H9 (cell line): ENCODE data around the gene IRF7. TPM values are rescaled to one million over a fixed set of nuclear protein-coding genes. Genes with fewer than 3 reads are reported as not detected.

ENCODE experiments used
- DNase-seq: peaks from one replicate; pipeline ENCODE4 v3.0.0-alpha.2; 2017
- H2AFZ ChIP-seq: one replicate; pipeline ENCODE4 v1.6.1; 2013; ENCODE audit warnings: mild to moderate bottlenecking, low read length, control low read depth, moderate library complexity
- H2AK5ac ChIP-seq: 2 replicates; pipeline ENCODE4 v1.6.1; 2013; ENCODE audit warnings: low read length, control low read depth, mixed read lengths; ENCODE audit not compliant: insufficient read length
- H2BK120ac ChIP-seq: one replicate; pipeline ENCODE4 v1.6.1; 2013; ENCODE audit warnings: low read depth, mild to moderate bottlenecking, low read length, control low read depth, inconsistent platforms; ENCODE audit not compliant: poor library complexity, severe bottlenecking
- H2BK12ac ChIP-seq: 2 replicates; pipeline ENCODE4 v1.6.1; 2013; ENCODE audit warnings: low read length, control low read depth, mixed read lengths, low read depth; ENCODE audit not compliant: insufficient read length
- H2BK15ac ChIP-seq: 2 replicates; pipeline ENCODE4 v1.6.1; 2013; ENCODE audit warnings: low read depth, low read length, control low read depth
- H2BK20ac ChIP-seq: one replicate; pipeline ENCODE4 v1.6.1; 2013; ENCODE audit warnings: low read depth, mild to moderate bottlenecking, low read length, control low read depth, inconsistent platforms; ENCODE audit not compliant: poor library complexity, severe bottlenecking
- H2BK5ac ChIP-seq: 2 replicates; pipeline ENCODE4 v1.6.1; 2013; ENCODE audit warnings: low read length, control low read depth, mixed read lengths; ENCODE audit not compliant: insufficient read length
- H3K14ac ChIP-seq: 2 replicates; pipeline ENCODE4 v1.6.1; 2013; ENCODE audit warnings: low read length, control low read depth; ENCODE audit not compliant: insufficient read depth
- H3K18ac ChIP-seq: 2 replicates; pipeline ENCODE4 v1.6.1; 2013; ENCODE audit warnings: low read depth, mild to moderate bottlenecking, mixed read lengths, low read length, control low read depth; ENCODE audit not compliant: insufficient read length
- H3K23ac ChIP-seq: 2 replicates; pipeline ENCODE4 v1.6.1; 2013; ENCODE audit warnings: low read length, control low read depth, mixed read lengths, low read depth; ENCODE audit not compliant: insufficient read length
- H3K23me2 ChIP-seq: 2 replicates; pipeline ENCODE4 v1.6.1; 2013; ENCODE audit warnings: low read depth, mild to moderate bottlenecking, mixed read lengths, low read length, control low read depth; ENCODE audit not compliant: insufficient read length, poor library complexity, severe bottlenecking
- H3K27ac ChIP-seq: 2 replicates; pipeline ENCODE4 v1.5.1; 2013; ENCODE audit warnings: low read length, control low read depth, mixed read lengths, low read depth; ENCODE audit not compliant: insufficient read length
- H3K27me3 ChIP-seq: 2 replicates; pipeline ENCODE4 v1.6.1; 2013; ENCODE audit warnings: low read length, control low read depth, inconsistent platforms; ENCODE audit not compliant: insufficient read depth
- H3K4ac ChIP-seq: 2 replicates; pipeline ENCODE4 v1.6.1; 2013; ENCODE audit warnings: low read depth, mild to moderate bottlenecking, control low read depth, inconsistent platforms, low read length, moderate library complexity
- H3K4me1 ChIP-seq: 2 replicates; pipeline ENCODE4 v1.6.1; 2013; ENCODE audit warnings: low read length, control low read depth, inconsistent platforms; ENCODE audit not compliant: insufficient read depth
- H3K4me2 ChIP-seq: 2 replicates; pipeline ENCODE4 v1.6.1; 2013; ENCODE audit warnings: low read length, control low read depth, mixed read lengths; ENCODE audit not compliant: insufficient read length, insufficient read depth
- H3K56ac ChIP-seq: 2 replicates; pipeline ENCODE4 v1.6.1; 2013; ENCODE audit warnings: low read depth, mild to moderate bottlenecking, mixed read lengths, low read length, control low read depth; ENCODE audit not compliant: insufficient read length
- H3K79me1 ChIP-seq: 2 replicates; pipeline ENCODE4 v1.6.1; 2013; ENCODE audit warnings: low read depth, mild to moderate bottlenecking, moderate library complexity, low read length, control low read depth, inconsistent platforms; ENCODE audit not compliant: insufficient read depth, poor library complexity, severe bottlenecking
- H3K79me2 ChIP-seq: 2 replicates; pipeline ENCODE4 v1.6.1; 2013; ENCODE audit warnings: low read length, control low read depth, inconsistent platforms; ENCODE audit not compliant: insufficient read depth
- H3K9ac ChIP-seq: 2 replicates; pipeline ENCODE4 v1.6.1; 2013; ENCODE audit warnings: low read length, control low read depth, mixed read lengths; ENCODE audit not compliant: insufficient read length; ENCODE audit errors: extremely low read depth
- H3K9me3 ChIP-seq: one replicate; pipeline ENCODE4 v1.6.1; 2013; ENCODE audit warnings: low read depth, low read length, inconsistent platforms; ENCODE audit not compliant: control insufficient read depth
- H3T11ph ChIP-seq: one replicate; pipeline ENCODE4 v1.6.1; 2013; ENCODE audit warnings: mild to moderate bottlenecking, low read length, control low read depth, inconsistent platforms
- H4K20me1 ChIP-seq: one replicate; pipeline ENCODE4 v1.6.1; 2013; ENCODE audit not compliant: control insufficient read depth, insufficient read length, insufficient read depth
- H4K5ac ChIP-seq: 2 replicates; pipeline ENCODE4 v1.6.1; 2013; ENCODE audit warnings: low read depth, mild to moderate bottlenecking, mixed read lengths, low read length, control low read depth; ENCODE audit not compliant: insufficient read length
- H4K8ac ChIP-seq: replicated peaks from 2 replicates; pipeline ENCODE4 v1.6.1; 2013; ENCODE audit warnings: low read length, control low read depth, mixed read lengths, low read depth; ENCODE audit not compliant: insufficient read length
- H4K91ac ChIP-seq: 2 replicates; pipeline ENCODE4 v1.6.1; 2013; ENCODE audit warnings: low read depth, mild to moderate bottlenecking, moderate library complexity, mixed read lengths, low read length, control low read depth; ENCODE audit not compliant: insufficient read length
- H3K27ac Mint-ChIP-seq, 3 experiments: 2 replicates in 2 of 3; 3 replicates in 1 of 3; pipeline ENCODE4 v1.8.0; 2020 to 2021; ENCODE audit warnings: mixed read lengths in 3 of 3, mild to moderate bottlenecking in 1 of 3, moderate library complexity in 1 of 3
- H3K27me3 Mint-ChIP-seq: 2 replicates; pipeline ENCODE4 v1.8.0; 2021; ENCODE audit warnings: low read depth, mild to moderate bottlenecking, moderate library complexity, mixed read lengths
- H3K36me3 Mint-ChIP-seq, 3 experiments: 2 replicates in 2 of 3; 3 replicates in 1 of 3; pipeline ENCODE4 v1.8.0; 2020 to 2021; ENCODE audit warnings: low read depth in 3 of 3, mixed read lengths in 3 of 3; ENCODE audit not compliant: insufficient read depth in 1 of 3
- H3K4me1 Mint-ChIP-seq, 2 experiments: 2 replicates each; pipeline ENCODE4 v1.8.0; 2020; ENCODE audit warnings: mixed read lengths in 2 of 2
- H3K4me3 Mint-ChIP-seq, 2 experiments: 2 replicates in 1 of 2; 3 replicates in 1 of 2; pipeline ENCODE4 v1.8.0; 2020 to 2021; ENCODE audit warnings: mild to moderate bottlenecking in 2 of 2, mixed read lengths in 2 of 2, moderate library complexity in 1 of 2
- H3K9me3 Mint-ChIP-seq, 2 experiments: 2 replicates in 1 of 2; 3 replicates in 1 of 2; pipeline ENCODE4 v1.8.0; 2020; ENCODE audit warnings: mild to moderate bottlenecking in 2 of 2, mixed read lengths in 2 of 2, moderate library complexity in 1 of 2
- CTCF ChIP-seq: fragments of 200-600 bp; sonication (generic); conservative IDR thresholded peaks from 3 replicates; pipeline ENCODE4 v1.8.0; 2021; ENCODE audit warnings: antibody characterized with exemption, mild to moderate bottlenecking
- WGBS: extraction: QIAGEN DNeasy Blood & Tissue Kit; methylation state at CpG from one replicate; pipeline ENCODE4 v1.1.7; 2013; ENCODE audit warnings: missing lambda C conversion rate, low lambda C conversion rate, mixed read lengths; ENCODE audit not compliant: insufficient read length; ENCODE audit errors: extremely low coverage; 5-methylcytosine and 5-hydroxymethylcytosine counted together
- total RNA-seq: library from RNA; stranded (reverse); gene quantifications from 2 replicates; pipeline ENCODE4 v1.2.1, GENCODE V29; 2021

Gene IRF7
- total RNA-seq, 1 experiment from 2014 or later: 9.8 TPM

- Histone ChIP-seq H2BK15ac (no peak overlapping the region), H3K79me2 (no peaks in the 10 kb centered on the region), H3K27ac (no peak overlapping the region), H2BK12ac (no peak overlapping the region), H3K23ac (no peak overlapping the region), H3K9ac (no peak overlapping the region), H2AFZ (no peak overlapping the region), H4K5ac (no peak overlapping the region), H2BK20ac (no peak overlapping the region), H3K23me2 (peaks cover 4% of the 10 kb centered on the region), H4K8ac (no peak overlapping the region), H4K20me1 (no peaks in the 10 kb centered on the region), H2BK120ac (no peak overlapping the region), H2BK5ac (no peak overlapping the region), H2AK5ac (no peak overlapping the region), H3K27me3 (no peaks in the 10 kb centered on the region), H3K56ac (no peak overlapping the region), H3K79me1 (no peaks in the 10 kb centered on the region), H3K9me3 (no peaks in the 10 kb centered on the region), H3K4me1 (no peaks in the 10 kb centered on the region), H3T11ph (no peak overlapping the region), H3K4ac (no peak overlapping the region), H3K4me2 (no peak overlapping the region), H4K91ac (no peak overlapping the region), H3K14ac (no peak overlapping the region), H3K18ac (no peak overlapping the region)
- no CpG with 5 or more reads among the region's 14 CpGs for WGBS
- Mint-ChIP-seq H3K36me3 (peaks cover 4 to 30% (median 27%) of the 10 kb centered on the region in 3 experiments; a peak in 6 of 7 replicates), H3K9me3 (no peaks in the 10 kb centered on the region), H3K27ac (no peak overlapping the region; a peak in 2 of 7 replicates), H3K4me3 (peak overlapping the region; percentile 21 to 55; a peak in 2 of 5 replicates), H3K27me3 (no peaks in the 10 kb centered on the region), H3K4me1 (peaks cover 4 to 6% of the 10 kb centered on the region in 2 experiments; a peak in 3 of 4 replicates)
- no peak for TF ChIP-seq CTCF
- DNase-seq: no peak
Observed at GRCh38 chr11:614021-614622, 1.6 kb downstream of the IRF7 start.
